ENCODE results near the gene TLK1.
"Not testable (repeated sequence)": the region's sequence is repeated elsewhere in the genome, so short reads cannot be mapped to it uniquely, and the experiment has no call there.

TLK1 gene

GRCh38 chr2:171081649-171082111 is 79.0 kb downstream of the TLK1 start:
- DNase-seq (ENCODE audit: low spot score), result no peak

- DNase-seq (ENCODE audit: low spot score), result no peak
Observed at GRCh38 chr2:171080607-171081006, 80.1 kb downstream of the TLK1 start.

- not testable (repeated sequence) for DNase-seq (ENCODE audit: low spot score)
Observed at GRCh38 chr2:171076422-171076821, 84.3 kb downstream of the TLK1 start.

GRCh38 chr2:171072164-171072563 is 88.5 kb downstream of the TLK1 start:
- no peak for DNase-seq (ENCODE audit: low spot score)

GRCh38 chr2:171069286-171069956 is 91.3 kb downstream of the TLK1 start:
- DNase-seq (ENCODE audit: low spot score), result no peak

- DNase-seq (ENCODE audit: low spot score), result no peak
Observed at GRCh38 chr2:171066110-171066509, 94.6 kb downstream of the TLK1 start.

- no peak for DNase-seq (ENCODE audit: low spot score)
Observed at GRCh38 chr2:171057575-171057974, 103.1 kb downstream of the TLK1 start.

- no peak for DNase-seq (ENCODE audit: low spot score)
Observed at GRCh38 chr2:171056307-171056706, 104.4 kb downstream of the TLK1 start.

- no peak for DNase-seq (ENCODE audit: low spot score)
Observed at GRCh38 chr2:171049691-171050090, 111.0 kb downstream of the TLK1 start.

GRCh38 chr2:171046048-171046560 is 114.6 kb downstream of the TLK1 start:
- DNase-seq (ENCODE audit: low spot score), result no peak

GRCh38 chr2:171044416-171044815 is 116.3 kb downstream of the TLK1 start:
- DNase-seq (ENCODE audit: low spot score), result no peak

GRCh38 chr2:171042253-171042969 is 118.3 kb downstream of the TLK1 start:
- no peak for DNase-seq (ENCODE audit: low spot score)

GRCh38 chr2:171036532-171036931 is 124.2 kb downstream of the TLK1 start:
- DNase-seq (ENCODE audit: low spot score), result no peak

GRCh38 chr2:171034315-171034714 is 126.4 kb downstream of the TLK1 start:
- no peak for DNase-seq (ENCODE audit: low spot score)

GRCh38 chr2:171025214-171025613 is 135.5 kb downstream of the TLK1 start:
- DNase-seq (ENCODE audit: low spot score), result no peak

- DNase-seq (ENCODE audit: low spot score), result no peak
Observed at GRCh38 chr2:171018522-171018921, 142.2 kb downstream of the TLK1 start.

- DNase-seq (ENCODE audit: low spot score), result no peak
Observed at GRCh38 chr2:171016125-171016524, 144.6 kb downstream of the TLK1 start.

GRCh38 chr2:171013851-171014250 is 146.8 kb downstream of the TLK1 start:
- DNase-seq (ENCODE audit: low spot score), result no peak

- no peak for DNase-seq (ENCODE audit: low spot score)
Observed at GRCh38 chr2:171009386-171009785, 151.3 kb downstream of the TLK1 start.

- DNase-seq (ENCODE audit: low spot score), result no peak
Observed at GRCh38 chr2:171008550-171009205, 152.0 kb downstream of the TLK1 start.

GRCh38 chr2:171004833-171005232 is 155.9 kb downstream of the TLK1 start:
- DNase-seq (ENCODE audit: low spot score), result no peak

- DNase-seq (ENCODE audit: low spot score), result peak; percentile 49
Observed at GRCh38 chr2:171004363-171004762, 156.3 kb downstream of the TLK1 start.

- DNase-seq (ENCODE audit: low spot score), result no peak
Observed at GRCh38 chr2:170999654-171000053, 161.0 kb downstream of the TLK1 start.
